Mesenchymal stem cell (in vitro differentiated cells and primary cell): ENCODE data around the gene TDRD1.
A peak's percentile ranks its signal among the peaks of the same experiment; 100 is the strongest.

ENCODE experiments used
- DNase-seq: peaks from one replicate; pipeline ENCODE4 v3.0.0-alpha.2; 2013
- H2AFZ ChIP-seq: one replicate; pipeline ENCODE4 v1.6.1; 2013; ENCODE audit warnings: low read depth, mild to moderate bottlenecking, control low read depth, inconsistent platforms, low read length, moderate library complexity
- H2AK5ac ChIP-seq: 2 replicates; pipeline ENCODE4 v1.6.1; 2013; ENCODE audit warnings: low read length, moderate library complexity, mild to moderate bottlenecking, inconsistent platforms; ENCODE audit not compliant: severe bottlenecking
- H2BK120ac ChIP-seq: one replicate; pipeline ENCODE4 v1.6.1; 2013; ENCODE audit warnings: low read depth, mild to moderate bottlenecking, inconsistent platforms, low read length, moderate library complexity
- H2BK12ac ChIP-seq, 2 experiments: one replicate each; pipeline ENCODE4 v1.6.1; 2013; ENCODE audit warnings: inconsistent platforms in 2 of 2, low read length in 2 of 2, mild to moderate bottlenecking in 2 of 2, moderate library complexity in 2 of 2, control low read depth in 1 of 2
- H2BK15ac ChIP-seq: one replicate; pipeline ENCODE4 v1.6.1; 2013; ENCODE audit warnings: mild to moderate bottlenecking, low read depth, inconsistent platforms; ENCODE audit not compliant: poor library complexity, severe bottlenecking
- H2BK5ac ChIP-seq: 2 replicates; pipeline ENCODE4 v1.6.1; 2013; ENCODE audit warnings: low read depth, mild to moderate bottlenecking, low read length, control low read depth, inconsistent platforms; ENCODE audit not compliant: poor library complexity, severe bottlenecking
- H3K14ac ChIP-seq, 2 experiments: one replicate each; pipeline ENCODE4 v1.6.1; 2013; ENCODE audit warnings: inconsistent platforms in 2 of 2, low read length in 2 of 2, control low read depth in 1 of 2, mild to moderate bottlenecking in 1 of 2, moderate library complexity in 1 of 2
- H3K18ac ChIP-seq, 2 experiments: one replicate each; pipeline ENCODE4 v1.6.1; 2013; ENCODE audit warnings: inconsistent platforms in 2 of 2, low read length in 2 of 2, control low read depth in 1 of 2, low read depth in 1 of 2, mild to moderate bottlenecking in 1 of 2
- H3K23ac ChIP-seq, 2 experiments: one replicate each; pipeline ENCODE4 v1.6.1; 2013; ENCODE audit warnings: inconsistent platforms in 2 of 2, low read length in 2 of 2, mild to moderate bottlenecking in 2 of 2, moderate library complexity in 2 of 2, control low read depth in 1 of 2
- H3K27ac ChIP-seq: 2 replicates; pipeline ENCODE4 v1.5.1; 2013; ENCODE audit warnings: mild to moderate bottlenecking, moderate library complexity, low read length, control low read depth, inconsistent platforms; ENCODE audit not compliant: poor library complexity, severe bottlenecking
- H3K27me3 ChIP-seq, 2 experiments: 2 replicates each; pipeline versions ENCODE4 v1.6.1 to v1.7.0; 2013; ENCODE audit warnings: low read length in 2 of 2, mild to moderate bottlenecking in 2 of 2, moderate library complexity in 2 of 2, control low read depth in 1 of 2, inconsistent platforms in 1 of 2; ENCODE audit not compliant: control insufficient read depth in 1 of 2, insufficient read depth in 1 of 2
- H3K36me3 ChIP-seq, 2 experiments: 2 replicates each; pipeline versions ENCODE4 v1.6.1 to v1.7.0; 2013; ENCODE audit warnings: low read length in 2 of 2, control low read depth in 1 of 2, inconsistent platforms in 1 of 2, low read depth in 1 of 2, mild to moderate bottlenecking in 1 of 2; ENCODE audit not compliant: insufficient read depth in 2 of 2, control insufficient read depth in 1 of 2
- H3K4ac ChIP-seq, 2 experiments: one replicate each; pipeline ENCODE4 v1.6.1; 2013; ENCODE audit warnings: inconsistent platforms in 2 of 2, low read length in 2 of 2, mild to moderate bottlenecking in 2 of 2, moderate library complexity in 2 of 2, control low read depth in 1 of 2, low read depth in 1 of 2
- H3K4me1 ChIP-seq: 2 replicates; pipeline ENCODE4 v1.6.1; 2013; ENCODE audit warnings: low read depth, low read length, control low read depth; ENCODE audit not compliant: control insufficient read depth, insufficient read depth
- H3K4me2 ChIP-seq: 2 replicates; pipeline ENCODE4 v1.6.1; 2013; ENCODE audit warnings: low read length, mild to moderate bottlenecking, inconsistent platforms; ENCODE audit not compliant: poor library complexity, severe bottlenecking
- H3K4me3 ChIP-seq, 2 experiments: 2 replicates each; pipeline versions ENCODE4 v1.5.1 to v1.7.0; 2013; ENCODE audit warnings: low read length in 2 of 2, mild to moderate bottlenecking in 2 of 2, control low read depth in 1 of 2, low read depth in 1 of 2; ENCODE audit not compliant: insufficient read depth in 1 of 2
- H3K79me1 ChIP-seq: replicated peaks from 2 replicates; pipeline ENCODE4 v1.6.1; 2013; ENCODE audit warnings: mild to moderate bottlenecking, control low read depth, low read length, inconsistent platforms; ENCODE audit not compliant: poor library complexity, severe bottlenecking
- H3K9ac ChIP-seq: 2 replicates; pipeline ENCODE4 v1.7.0; 2013; ENCODE audit warnings: mild to moderate bottlenecking, low read length, moderate library complexity
- H3K9me3 ChIP-seq: 2 replicates; pipeline ENCODE4 v1.7.0; 2013; ENCODE audit warnings: mild to moderate bottlenecking, low read length; ENCODE audit not compliant: control insufficient read depth
- H4K8ac ChIP-seq: one replicate; pipeline ENCODE4 v1.6.1; 2013; ENCODE audit warnings: inconsistent platforms, mild to moderate bottlenecking, low read length, moderate library complexity
- H4K91ac ChIP-seq: one replicate; pipeline ENCODE4 v1.6.1; 2013; ENCODE audit warnings: mild to moderate bottlenecking, low read length, inconsistent platforms
- WGBS: methylation state at CpG from one replicate; pipeline ENCODE4 v1.1.7; 2013; ENCODE audit warnings: mixed read lengths; 5-methylcytosine and 5-hydroxymethylcytosine counted together

Gene TDRD1

DNA sequence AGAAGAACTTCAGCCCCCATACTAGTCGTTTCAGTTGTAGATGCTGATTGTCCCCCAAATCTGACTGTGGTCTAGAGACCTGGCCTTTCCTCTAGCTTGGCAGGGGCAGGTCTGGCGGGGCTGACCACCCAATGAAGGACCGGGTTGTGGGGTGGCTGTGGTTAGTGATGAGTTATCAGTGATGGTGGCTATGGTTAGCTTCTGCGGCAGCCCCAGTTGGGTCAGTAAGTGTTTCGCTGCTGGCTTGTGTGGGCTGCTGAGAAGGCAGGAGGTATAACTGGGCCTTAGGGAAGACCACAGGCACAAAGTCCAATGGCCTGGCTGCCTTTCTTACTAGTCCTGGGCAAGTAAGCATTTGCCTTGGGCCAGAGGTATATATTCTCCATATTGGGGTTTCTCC lies 81.2 kb downstream of the TDRD1 start:
- WGBS, result 94% methylated on average over 5 of the region's 5 CpGs
- peak overlapping the region; percentile 91 for H4K91ac ChIP-seq

DNA sequence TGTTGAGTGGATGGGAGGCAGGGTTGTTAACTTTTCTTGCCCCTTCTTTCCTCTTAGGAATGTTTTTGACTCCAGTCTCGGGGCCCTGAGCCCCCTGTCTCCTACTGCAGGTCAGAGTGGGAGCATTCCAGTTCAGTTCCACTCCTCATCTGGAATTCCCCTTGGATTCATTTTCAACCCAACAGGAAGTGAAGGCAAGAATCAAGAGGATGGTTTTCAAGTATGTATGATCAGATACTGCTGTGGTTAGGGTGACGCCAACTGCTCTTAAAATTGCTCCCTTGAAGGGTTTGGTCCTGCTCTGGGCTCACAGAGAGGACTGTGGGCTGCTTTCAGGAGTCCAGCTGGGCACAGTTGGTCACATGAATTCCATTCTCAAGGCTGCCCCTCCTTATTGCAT lies 81.9 kb downstream of the TDRD1 start:
- H3K9me3 ChIP-seq, result no peaks in the 10 kb centered on the region
- no peak overlapping the region for H2BK15ac ChIP-seq
- H3K4me3 ChIP-seq, result no peak overlapping the region
- 2% methylated on average over 2 of the region's 2 CpGs for WGBS
- peak overlapping the region in 1 of 2 experiments; percentile 99 for H2BK12ac ChIP-seq
- H2BK5ac ChIP-seq, result no peak overlapping the region
- H4K91ac ChIP-seq, result no peak overlapping the region
- H3K4me1 ChIP-seq, result peaks cover 4% of the 10 kb centered on the region
- no peak overlapping the region for H3K14ac ChIP-seq
- H4K8ac ChIP-seq, result no peak overlapping the region
- no peaks in the 10 kb centered on the region for H3K27me3 ChIP-seq
- H3K4me2 ChIP-seq, result no peak overlapping the region
- H2BK120ac ChIP-seq, result peak overlapping the region; percentile 71
- no peaks in the 10 kb centered on the region for H3K79me1 ChIP-seq
- DNase-seq, result peak; percentile 94
- no peaks in the 10 kb centered on the region for H3K36me3 ChIP-seq
- H3K4ac ChIP-seq, result no peak overlapping the region
- H3K23ac ChIP-seq, result no peak overlapping the region
- H3K18ac ChIP-seq, result peak overlapping the region in 1 of 2 experiments; percentile 65
- H3K27ac ChIP-seq, result peak overlapping the region; percentile 14
- H3K9ac ChIP-seq, result peak overlapping the region; percentile 50
- no peak overlapping the region for H2AK5ac ChIP-seq
- no peak overlapping the region for H2AFZ ChIP-seq

More for the DNA sequence above, 81.2 kb downstream of the TDRD1 start:
- no peak overlapping the region for H3K4me2 ChIP-seq
- H3K4me1 ChIP-seq, result peaks cover 4% of the 10 kb centered on the region
- H3K9me3 ChIP-seq, result no peaks in the 10 kb centered on the region
- H2BK15ac ChIP-seq, result peak overlapping the region; percentile 70
- peak overlapping the region; percentile 71 for H2BK120ac ChIP-seq
- no peaks in the 10 kb centered on the region for H3K27me3 ChIP-seq
- H2AFZ ChIP-seq, result no peak overlapping the region
- peak overlapping the region in 1 of 2 experiments; percentile 67 for H3K23ac ChIP-seq
- H3K14ac ChIP-seq, result peak overlapping the region in 1 of 2 experiments; percentile 67
- no peaks in the 10 kb centered on the region for H3K79me1 ChIP-seq
- peak overlapping the region; percentile 50 for H3K9ac ChIP-seq
- H2AK5ac ChIP-seq, result no peak overlapping the region
- no peak overlapping the region for H2BK5ac ChIP-seq
- peak overlapping the region; percentile 44 to 65 for H3K18ac ChIP-seq
- H2BK12ac ChIP-seq, result peak overlapping the region; percentile 99
- H3K4ac ChIP-seq, result peak overlapping the region; percentile 39 to 95
- no peak overlapping the region for H3K27ac ChIP-seq
- DNase-seq, result no peak
- H3K36me3 ChIP-seq, result no peaks in the 10 kb centered on the region
- H4K8ac ChIP-seq, result peak overlapping the region; percentile 29
- H3K4me3 ChIP-seq, result peak overlapping the region in 1 of 2 experiments; percentile 7

- H3K14ac ChIP-seq, result no peak overlapping the region
- no peak overlapping the region for H2AFZ ChIP-seq
- peak overlapping the region; percentile 37 to 54 for H3K18ac ChIP-seq
- peak overlapping the region in 1 of 2 experiments; percentile 76 for H3K4ac ChIP-seq
- peak overlapping the region; percentile 2 to 67 for H2BK12ac ChIP-seq
- H2BK15ac ChIP-seq, result no peak overlapping the region
- H3K9me3 ChIP-seq, result no peaks in the 10 kb centered on the region
- 73% methylated on average over 2 of the region's 4 CpGs for WGBS
- no peak for DNase-seq
- H3K27ac ChIP-seq, result no peak overlapping the region
- no peaks in the 10 kb centered on the region for H3K27me3 ChIP-seq
- H3K4me2 ChIP-seq, result no peak overlapping the region
- H2AK5ac ChIP-seq, result no peak overlapping the region
- H4K8ac ChIP-seq, result no peak overlapping the region
- no peak overlapping the region for H3K23ac ChIP-seq
- H3K9ac ChIP-seq, result no peak overlapping the region
- no peak overlapping the region for H3K4me3 ChIP-seq
- no peak overlapping the region for H4K91ac ChIP-seq
- no peak overlapping the region for H2BK5ac ChIP-seq
- no peaks in the 10 kb centered on the region for H3K79me1 ChIP-seq
- H3K36me3 ChIP-seq, result no peaks in the 10 kb centered on the region
- H2BK120ac ChIP-seq, result no peak overlapping the region
- peaks cover 4% of the 10 kb centered on the region for H3K4me1 ChIP-seq
Measured at GRCh38 chr10:114262496-114262895, 83.3 kb downstream of the TDRD1 start.

- Histone ChIP-seq H3K79me1 (no peaks in the 10 kb centered on the region), H2AK5ac (no peak overlapping the region), H3K4ac (no peak overlapping the region), H3K27ac (no peak overlapping the region), H4K8ac (no peak overlapping the region), H4K91ac (no peak overlapping the region), H3K4me2 (no peak overlapping the region), H3K27me3 (peaks cover 0 to 19% of the 10 kb centered on the region in 2 experiments), H2BK15ac (no peak overlapping the region), H3K4me1 (peaks cover 2% of the 10 kb centered on the region), H3K9ac (peak overlapping the region; percentile 50), H2AFZ (no peak overlapping the region), H3K36me3 (no peaks in the 10 kb centered on the region), H3K14ac (no peak overlapping the region), H3K18ac (no peak overlapping the region), H2BK120ac (no peak overlapping the region), H3K23ac (no peak overlapping the region), H2BK12ac (peak overlapping the region in 1 of 2 experiments; percentile 37), H3K4me3 (no peak overlapping the region), H2BK5ac (no peak overlapping the region), H3K9me3 (no peaks in the 10 kb centered on the region)
- 99% methylated on average over 5 of the region's 6 CpGs for WGBS
- DNase-seq, result peak; percentile 40
Measured at GRCh38 chr10:114265392-114266053, 86.4 kb downstream of the TDRD1 start.
